Vagina (tissue), 2 donors: ENCODE measurements around the gene SH3BGR. TPM values are rescaled to one million over a fixed set of nuclear protein-coding genes. Genes with fewer than 3 reads are reported as not detected.

Experiments used
- DNase-seq, 2 donors: peaks; one replicate each; pipeline ENCODE4 v3.0.0-alpha.2; 2017; ENCODE audit errors: extremely low spot score in 2 of 2
- H3K27ac ChIP-seq: fragments of 200-600 bp; sonication (generic); one replicate; pipeline ENCODE4 v1.5.1; 2019
- H3K27me3 ChIP-seq: fragments of 200-600 bp; sonication (generic); one replicate; pipeline ENCODE4 v1.5.1; 2019
- H3K36me3 ChIP-seq, 2 donors: fragments of 200-600 bp; sonication (generic); one replicate each; pipeline ENCODE4 v1.5.1; 2017 to 2019
- H3K4me1 ChIP-seq: fragments of 200-600 bp; sonication (generic); one replicate; pipeline ENCODE4 v1.5.1; 2019
- H3K4me3 ChIP-seq, 2 donors: fragments of 200-600 bp; sonication (generic); 1 replicate in 1 of 2; 2 replicates in 1 of 2; pipeline ENCODE4 v1.5.1; 2016 to 2019
- H3K9me3 ChIP-seq: fragments of 200-600 bp; sonication (generic); one replicate; pipeline ENCODE4 v1.5.1; 2019
- CTCF ChIP-seq, 3 experiments: fragments of 450-650 bp in 2 of 3; fragments of 200-600 bp in 1 of 3; sonication (generic) in 1 of 3; IDR thresholded peaks; one replicate each; pipeline ENCODE4 v1.5.1; 2017 to 2019; ENCODE audit warnings: antibody characterized with exemption in 3 of 3, mild to moderate bottlenecking in 2 of 3, moderate library complexity in 2 of 3
- POLR2A ChIP-seq, 2 donors: fragments of 450-650 bp; IDR thresholded peaks; one replicate each; pipeline ENCODE4 v1.6.1; 2017; ENCODE audit warnings: antibody characterized with exemption in 2 of 2, mild to moderate bottlenecking in 2 of 2, moderate library complexity in 2 of 2
- POLR2AphosphoS5 ChIP-seq, 2 donors: sonication (generic); formaldehyde crosslinking; IDR thresholded peaks; one replicate each; pipeline ENCODE4 v1.9.0; 2017; ENCODE audit warnings: antibody characterized with exemption in 2 of 2, mild to moderate bottlenecking in 2 of 2, low read depth in 1 of 2; ENCODE audit not compliant: insufficient read depth in 1 of 2
- intact Hi-C: fragments of 100-400 bp; cut with DNase I; formaldehyde crosslinking; loops from one replicate; pipeline ENCODE4 v1.15.1; 2023
- total RNA-seq: library from RNA; depleted of rRNA; stranded (reverse); fragments of >200 nt; gene quantifications from one replicate; pipeline ENCODE4 v1.2.3, GENCODE V29; 2016

Gene SH3BGR
- total RNA-seq, 1 donor from 2014 or later = 1.2 TPM

GRCh38 chr21:39479814-39480182 lies 28.0 kb downstream of the SH3BGR start:
- intact Hi-C loops = no loop called here
- DNase-seq = no peak
- H3K4me3 ChIP-seq = no peak overlapping the region
- no peaks in the 10 kb centered on the region for H3K9me3 ChIP-seq
- H3K36me3 ChIP-seq = no peaks in the 10 kb centered on the region
- H3K4me1 ChIP-seq = peaks cover 7% of the 10 kb centered on the region
- no peaks in the 10 kb centered on the region for H3K27me3 ChIP-seq
- TF ChIP-seq POLR2AphosphoS5 (IDR thresholded peaks at IDR 0.05; ENCODE audit: insufficient read depth in 1 of 2, low read depth in 1 of 2) (no peak), POLR2A (IDR thresholded peaks at IDR 0.05) (no peak), CTCF (IDR thresholded peaks at IDR 0.05) (no peak)
- H3K27ac ChIP-seq = no peak overlapping the region

GRCh38 chr21:39480271-39480670 lies 28.5 kb downstream of the SH3BGR start:
- no peaks in the 10 kb centered on the region for H3K9me3 ChIP-seq
- H3K4me1 ChIP-seq = peaks cover 7% of the 10 kb centered on the region
- no peak overlapping the region for H3K27ac ChIP-seq
- no peak for DNase-seq
- TF ChIP-seq POLR2AphosphoS5 (IDR thresholded peaks at IDR 0.05; ENCODE audit: insufficient read depth in 1 of 2, low read depth in 1 of 2) (no peak), CTCF (IDR thresholded peaks at IDR 0.05) (no peak), POLR2A (IDR thresholded peaks at IDR 0.05) (no peak)
- intact Hi-C loops = no loop called here
- H3K27me3 ChIP-seq = no peaks in the 10 kb centered on the region
- H3K4me3 ChIP-seq = no peak overlapping the region
- H3K36me3 ChIP-seq = no peaks in the 10 kb centered on the region

- no peak overlapping the region for H3K4me3 ChIP-seq
- DNase-seq = no peak
- TF ChIP-seq CTCF (IDR thresholded peaks at IDR 0.05) (no peak), POLR2A (IDR thresholded peaks at IDR 0.05) (no peak), POLR2AphosphoS5 (IDR thresholded peaks at IDR 0.05; ENCODE audit: insufficient read depth in 1 of 2, low read depth in 1 of 2) (no peak)
- no peaks in the 10 kb centered on the region for H3K9me3 ChIP-seq
- no peaks in the 10 kb centered on the region for H3K36me3 ChIP-seq
- H3K27ac ChIP-seq = no peak overlapping the region
- H3K27me3 ChIP-seq = no peaks in the 10 kb centered on the region
- H3K4me1 ChIP-seq = peaks cover 7% of the 10 kb centered on the region
- intact Hi-C loops = no loop called here
Observed at GRCh38 chr21:39481886-39482285, 30.1 kb downstream of the SH3BGR start.

- no peaks in the 10 kb centered on the region for H3K36me3 ChIP-seq
- no peak for TF ChIP-seq CTCF (IDR thresholded peaks at IDR 0.05)
- no peak for TF ChIP-seq POLR2A (IDR thresholded peaks at IDR 0.05)
- TF ChIP-seq POLR2AphosphoS5 (IDR thresholded peaks at IDR 0.05; ENCODE audit: insufficient read depth in 1 of 2, low read depth in 1 of 2) = no peak
- H3K9me3 ChIP-seq = no peaks in the 10 kb centered on the region
- intact Hi-C loops = no loop called here
- no peak for DNase-seq
- H3K27me3 ChIP-seq = no peaks in the 10 kb centered on the region
- peaks cover 7% of the 10 kb centered on the region for H3K4me1 ChIP-seq
- no peak overlapping the region for H3K27ac ChIP-seq
- no peak overlapping the region for H3K4me3 ChIP-seq
Observed at GRCh38 chr21:39483917-39484316, 32.1 kb downstream of the SH3BGR start.

- no peak for DNase-seq
- Histone ChIP-seq H3K4me1 (peaks cover 7% of the 10 kb centered on the region), H3K27ac (no peak overlapping the region), H3K36me3 (no peaks in the 10 kb centered on the region), H3K9me3 (no peaks in the 10 kb centered on the region), H3K4me3 (no peak overlapping the region), H3K27me3 (no peaks in the 10 kb centered on the region)
- intact Hi-C loops = no loop called here
- TF ChIP-seq POLR2A (IDR thresholded peaks at IDR 0.05) = no peak
- TF ChIP-seq POLR2AphosphoS5 (IDR thresholded peaks at IDR 0.05; ENCODE audit: insufficient read depth in 1 of 2, low read depth in 1 of 2) = no peak
- no peak for TF ChIP-seq CTCF (IDR thresholded peaks at IDR 0.05)
Observed at GRCh38 chr21:39484711-39485276, 33.0 kb downstream of the SH3BGR start.
